Gastroesophageal sphincter (tissue), 3 donors: ENCODE data around the gene CLCN1.

ENCODE experiments used
- CTCF ChIP-seq, 4 experiments: fragments of 200-600 bp in 2 of 4; fragments of 450-650 bp in 2 of 4; sonication (generic) in 1 of 4; IDR thresholded peaks; one replicate each; pipeline ENCODE4 v1.5.1; 2017 to 2019; ENCODE audit warnings: antibody characterized with exemption in 4 of 4, mild to moderate bottlenecking in 2 of 4, moderate library complexity in 2 of 4
- EP300 ChIP-seq: sonication (generic); formaldehyde crosslinking; IDR thresholded peaks from one replicate; pipeline ENCODE4 v1.6.1; 2017; ENCODE audit warnings: antibody characterized with exemption, mild to moderate bottlenecking
- POLR2A ChIP-seq, 2 donors: fragments of 450-650 bp; IDR thresholded peaks; one replicate each; pipeline ENCODE4 v1.6.1; 2017; ENCODE audit warnings: antibody characterized with exemption in 2 of 2, mild to moderate bottlenecking in 2 of 2, moderate library complexity in 1 of 2
- POLR2AphosphoS5 ChIP-seq: sonication (generic); formaldehyde crosslinking; IDR thresholded peaks from one replicate; pipeline ENCODE4 v1.6.1; 2017; ENCODE audit warnings: antibody characterized with exemption

GRCh38 chr7:143315776-143316175 is at the start of gene CLCN1:
- TF ChIP-seq CTCF (IDR thresholded peaks at IDR 0.05) (no peak), POLR2A (IDR thresholded peaks at IDR 0.05) (no peak), POLR2AphosphoS5 (no peak), EP300 (no peak)
